HL-60 (cell line): ENCODE measurements around the gene ARSG.
"Not testable (repeated sequence)": the region's sequence is repeated elsewhere in the genome, so short reads cannot be mapped to it uniquely, and the experiment has no call there.

Experiments used
- CTCF ChIP-seq: IDR thresholded peaks from one replicate; pipeline ENCODE4 v1.5.1; 2011; ENCODE audit warnings: low read length, control low read depth, inconsistent platforms; ENCODE audit not compliant: insufficient read depth
- GABPA ChIP-seq: IDR thresholded peaks from 2 replicates; pipeline ENCODE4 v1.6.1; 2012; ENCODE audit warnings: low read depth
- POLR2AphosphoS5 ChIP-seq: IDR thresholded peaks from 2 replicates; pipeline ENCODE4 v1.6.1; 2012; ENCODE audit warnings: low read depth
- REST ChIP-seq: IDR thresholded peaks from 2 replicates; pipeline ENCODE4 v1.6.1; 2012; ENCODE audit warnings: low read depth; ENCODE audit not compliant: insufficient replicate concordance

- not testable (repeated sequence) for TF ChIP-seq CTCF, POLR2AphosphoS5, REST, GABPA
Observed at GRCh38 chr17:68308486-68308885, 17.2 kb downstream of the ARSG start.
